WTC11 (cell line): ENCODE measurements around the gene PRKD1. TPM values are rescaled to one million over a fixed set of nuclear protein-coding genes. Genes with fewer than 3 reads are reported as not detected.
A peak's percentile ranks its signal among the peaks of the same experiment; 100 is the strongest.

Experiments
- ATAC-seq: fragments of 200-7000 bp; cut with Tn5 transposase; 2 replicates; pipeline ENCODE4 v1.10.0; 2021; ENCODE audit warnings: mild to moderate bottlenecking, moderate library complexity
- CTCF ChIA-PET: fragments of 300-600 bp; sonication (Branson Sonifier 250); formaldehyde crosslinking; loops from one replicate; lab custom pipeline; 2021; ENCODE audit warnings: antibody characterized with exemption; lab: Charles Lee
- POLR2A ChIA-PET: fragments of 350-600 bp; sonication (Branson Sonifier 250); formaldehyde crosslinking; loops from one replicate; lab custom pipeline; 2021; ENCODE audit warnings: antibody characterized with exemption; lab: Charles Lee
- DNase-seq: peaks from one replicate; pipeline ENCODE4 v3.0.0; 2021; ENCODE audit warnings: low spot score
- H3K27ac Mint-ChIP-seq: 2 replicates; pipeline ENCODE4 v1.8.0; 2021; ENCODE audit warnings: mixed read lengths
- H3K27me3 Mint-ChIP-seq: 2 replicates; pipeline ENCODE4 v1.8.0; 2021; ENCODE audit warnings: low read depth, mild to moderate bottlenecking, moderate library complexity, mixed read lengths
- H3K36me3 Mint-ChIP-seq: 2 replicates; pipeline ENCODE4 v1.8.0; 2021; ENCODE audit warnings: mixed read lengths
- H3K4me1 Mint-ChIP-seq: 2 replicates; pipeline ENCODE4 v1.8.0; 2022; ENCODE audit warnings: mixed read lengths
- H3K4me3 Mint-ChIP-seq: 2 replicates; pipeline ENCODE4 v1.8.0; 2021; ENCODE audit warnings: mild to moderate bottlenecking, moderate library complexity, mixed read lengths
- H3K9me3 Mint-ChIP-seq: 2 replicates; pipeline ENCODE4 v1.8.0; 2021; ENCODE audit warnings: mixed read lengths
- ATF2 ChIP-seq: sonication (generic); formaldehyde crosslinking; IDR thresholded peaks from 2 replicates; pipeline ENCODE4 v1.8.1; 2022; ENCODE audit warnings: low read depth, missing genetic modification reagents, borderline replicate concordance
- ATF6 ChIP-seq: sonication (generic); formaldehyde crosslinking; IDR thresholded peaks from 2 replicates; pipeline ENCODE4 v1.8.1; 2023; ENCODE audit warnings: mild to moderate bottlenecking, missing genetic modification reagents
- CTCF ChIP-seq: fragments of 200-600 bp; IDR thresholded peaks from 2 replicates; pipeline ENCODE4 v1.8.0; 2022; ENCODE audit warnings: antibody characterized with exemption
- E2F4 ChIP-seq: sonication (generic); formaldehyde crosslinking; IDR thresholded peaks from 2 replicates; pipeline ENCODE4 v1.8.1; 2022; ENCODE audit warnings: low read depth, mild to moderate bottlenecking, moderate library complexity, missing genetic modification reagents, borderline replicate concordance
- E2F5 ChIP-seq: sonication (generic); formaldehyde crosslinking; IDR thresholded peaks from 2 replicates; pipeline ENCODE4 v1.8.1; 2022; ENCODE audit warnings: mild to moderate bottlenecking, moderate library complexity, missing genetic modification reagents
- EMX1 ChIP-seq: fragments of 250-450 bp; sonication (Bioruptor Pico); IDR thresholded peaks from 2 replicates; pipeline ENCODE4 v1.8.0; 2021; ENCODE audit warnings: mild to moderate bottlenecking
- ERG ChIP-seq: fragments of 250-450 bp; sonication (Bioruptor Pico); IDR thresholded peaks from 2 replicates; pipeline ENCODE4 v1.8.0; 2021; ENCODE audit warnings: mild to moderate bottlenecking
- FOXK1 ChIP-seq: sonication (generic); formaldehyde crosslinking; IDR thresholded peaks from 2 replicates; pipeline ENCODE4 v1.8.0; 2022; ENCODE audit warnings: mild to moderate bottlenecking, moderate library complexity, missing genetic modification reagents
- GTF2I ChIP-seq: fragments of 250-450 bp; sonication (Bioruptor Pico); conservative IDR thresholded peaks from 2 replicates; pipeline ENCODE4 v1.4.0; 2021; ENCODE audit warnings: mild to moderate bottlenecking
- IRF1 ChIP-seq: sonication (generic); formaldehyde crosslinking; IDR thresholded peaks from 2 replicates; pipeline ENCODE4 v1.8.0; 2023; ENCODE audit warnings: missing genetic modification reagents
- MAX ChIP-seq: sonication (generic); formaldehyde crosslinking; IDR thresholded peaks from 2 replicates; pipeline ENCODE4 v1.8.0; 2022; ENCODE audit warnings: mild to moderate bottlenecking, missing genetic modification reagents
- NFATC4 ChIP-seq: fragments of 250-450 bp; sonication (Bioruptor Pico); IDR thresholded peaks from 2 replicates; pipeline ENCODE4 v1.9.0; 2021; ENCODE audit warnings: mild to moderate bottlenecking
- NFYB ChIP-seq: sonication (generic); formaldehyde crosslinking; conservative IDR thresholded peaks from 2 replicates; pipeline ENCODE4 v1.8.0; 2022; ENCODE audit warnings: low read depth, missing genetic modification reagents
- NR2C2 ChIP-seq: sonication (generic); formaldehyde crosslinking; IDR thresholded peaks from 2 replicates; pipeline ENCODE4 v1.8.0; 2022; ENCODE audit warnings: mild to moderate bottlenecking, missing genetic modification reagents
- PRDM15 ChIP-seq: sonication (generic); formaldehyde crosslinking; IDR thresholded peaks from 2 replicates; pipeline ENCODE4 v1.8.0; 2022; ENCODE audit warnings: missing genetic modification reagents
- SOX15 ChIP-seq: fragments of 250-450 bp; sonication (Bioruptor Pico); IDR thresholded peaks from 2 replicates; pipeline ENCODE4 v1.9.0; 2021; ENCODE audit warnings: mild to moderate bottlenecking
- ZNF317 ChIP-seq: sonication (generic); formaldehyde crosslinking; IDR thresholded peaks from 2 replicates; pipeline ENCODE4 v1.8.1; 2023; ENCODE audit warnings: low read depth, mild to moderate bottlenecking, moderate library complexity, missing genetic modification reagents, borderline replicate concordance
- ZNF512 ChIP-seq: sonication (generic); formaldehyde crosslinking; IDR thresholded peaks from 2 replicates; pipeline ENCODE4 v1.8.1; 2022; ENCODE audit warnings: missing genetic modification reagents, borderline replicate concordance
- total RNA-seq: library from RNA; stranded (reverse); gene quantifications from 3 replicates; pipeline ENCODE4 v1.2.3, GENCODE V29; 2021

Gene PRKD1
- total RNA-seq, 1 experiment from 2014 or later, result 7.6 TPM

GRCh38 chr14:29928117-29928640 lies 532 bp upstream of the PRKD1 start:
- Mint-ChIP-seq H3K36me3 (no peaks in the 10 kb centered on the region), H3K4me1 (peaks cover 32% of the 10 kb centered on the region)
- ATAC-seq, result peak; percentile 41
- no peak for TF ChIP-seq NFYB (CRISPR knock-in tag)
- no peak for TF ChIP-seq ATF2 (CRISPR knock-in tag)
- no peak for TF ChIP-seq E2F5 (CRISPR knock-in tag)
- no peak for TF ChIP-seq ZNF512 (CRISPR knock-in tag)
- TF ChIP-seq FOXK1 (CRISPR knock-in tag), result 0 out of 2 replicates have a peak, but pooled peaks have one; percentile 15
- TF ChIP-seq NFATC4 (CRISPR knock-in tag), result no peak
- TF ChIP-seq EMX1 (CRISPR knock-in tag), result no peak
- no peak for TF ChIP-seq CTCF
- no peak for TF ChIP-seq MAX
- no peak for TF ChIP-seq SOX15
- no peak for TF ChIP-seq NR2C2
- no peak for TF ChIP-seq ERG
- TF ChIP-seq IRF1 (CRISPR knock-in tag), result no peak
- TF ChIP-seq GTF2I (CRISPR knock-in tag), result no peak
- TF ChIP-seq ATF6, result no peak
- TF ChIP-seq PRDM15 (CRISPR knock-in tag), result peak; percentile 50
- TF ChIP-seq E2F4 (CRISPR knock-in tag), result no peak
- no peak for TF ChIP-seq ZNF317 (CRISPR knock-in tag)
- TF ChIP-seq, all 79 proteins: peak for 2
- POLR2A ChIA-PET, result no interaction called here
- Mint-ChIP-seq H3K27me3 (peaks cover 62% of the 10 kb centered on the region), H3K4me3 (peak overlapping the region; percentile 70), H3K9me3 (no peaks in the 10 kb centered on the region), H3K27ac (no peak overlapping the region)
- CTCF ChIA-PET, result interaction anchor here (0.8 to 1.3 kb wide), 3 partner anchors 12 to 193 kb away, joined by 3 to 4 read pairs (median 3); no protein-coding TSS in a partner anchor
- DNase-seq, result peak; percentile 16
